ENCODE results near the gene ARID1B. TPM values are rescaled to one million over a fixed set of nuclear protein-coding genes. Genes with fewer than 3 reads are reported as not detected.

ARID1B gene
- total RNA-seq, 1 donor, result 55.0 TPM

- Histone ChIP-seq H3K36me3 (ENCODE audit: insufficient read depth, low read length) (no peaks in the 10 kb centered on the region), H3K79me2 (ENCODE audit: insufficient read depth, low read length) (no peaks in the 10 kb centered on the region), H3K4me3 (ENCODE audit: insufficient read depth, low read length) (no peak overlapping the region), H3K4me2 (ENCODE audit: insufficient read depth, low read length) (no peak overlapping the region), H3K27me3 (ENCODE audit: insufficient read depth, low read length) (no peaks in the 10 kb centered on the region), H3K9me3 (ENCODE audit: low read depth, low read length) (no peaks in the 10 kb centered on the region), H4K20me1 (ENCODE audit: insufficient read depth, low read length) (no peaks in the 10 kb centered on the region), H2AFZ (ENCODE audit: low read length) (no peak overlapping the region), H3K27ac (ENCODE audit: low read depth, low read length) (no peak overlapping the region), H3K4me1 (ENCODE audit: insufficient read depth, low read length) (peaks cover 6% of the 10 kb centered on the region)
- TF ChIP-seq CTCF (IDR thresholded peaks at IDR 0.05; ENCODE audit: extremely low read depth, low read depth, low read length), result no peak
- peak; percentile 5 for DNase-seq (ENCODE audit: insufficient read length, low spot score, missing footprints)
Measured at GRCh38 chr6:157224951-157225574, 447.9 kb downstream of the ARID1B start.

GRCh38 chr6:157225575-157225995 is 448.4 kb downstream of the ARID1B start:
- Histone ChIP-seq H3K4me2 (ENCODE audit: insufficient read depth, low read length) (no peak overlapping the region), H3K4me1 (ENCODE audit: insufficient read depth, low read length) (peaks cover 1% of the 10 kb centered on the region), H3K79me2 (ENCODE audit: insufficient read depth, low read length) (no peaks in the 10 kb centered on the region), H2AFZ (ENCODE audit: low read length) (no peak overlapping the region), H3K4me3 (ENCODE audit: insufficient read depth, low read length) (no peak overlapping the region), H3K9me3 (ENCODE audit: low read depth, low read length) (no peaks in the 10 kb centered on the region), H3K27me3 (ENCODE audit: insufficient read depth, low read length) (no peaks in the 10 kb centered on the region), H4K20me1 (ENCODE audit: insufficient read depth, low read length) (no peaks in the 10 kb centered on the region), H3K36me3 (ENCODE audit: insufficient read depth, low read length) (no peaks in the 10 kb centered on the region), H3K27ac (ENCODE audit: low read depth, low read length) (no peak overlapping the region)
- no peak for TF ChIP-seq CTCF (IDR thresholded peaks at IDR 0.05; ENCODE audit: extremely low read depth, low read depth, low read length)
- DNase-seq (ENCODE audit: insufficient read length, low spot score, missing footprints), result peak; percentile 64

GRCh38 chr6:157226026-157226625 is 448.9 kb downstream of the ARID1B start:
- H3K79me2 ChIP-seq (ENCODE audit: insufficient read depth, low read length), result no peaks in the 10 kb centered on the region
- no peak overlapping the region for H3K27ac ChIP-seq (ENCODE audit: low read depth, low read length)
- H2AFZ ChIP-seq (ENCODE audit: low read length), result no peak overlapping the region
- no peak overlapping the region for H3K4me3 ChIP-seq (ENCODE audit: insufficient read depth, low read length)
- no peaks in the 10 kb centered on the region for H3K27me3 ChIP-seq (ENCODE audit: insufficient read depth, low read length)
- no peak for TF ChIP-seq CTCF (IDR thresholded peaks at IDR 0.05; ENCODE audit: extremely low read depth, low read depth, low read length)
- peak; percentile 92 for DNase-seq (ENCODE audit: insufficient read length, low spot score, missing footprints)
- H3K9me3 ChIP-seq (ENCODE audit: low read depth, low read length), result no peaks in the 10 kb centered on the region
- H4K20me1 ChIP-seq (ENCODE audit: insufficient read depth, low read length), result no peaks in the 10 kb centered on the region
- no peaks in the 10 kb centered on the region for H3K36me3 ChIP-seq (ENCODE audit: insufficient read depth, low read length)
- H3K4me2 ChIP-seq (ENCODE audit: insufficient read depth, low read length), result no peak overlapping the region
- H3K4me1 ChIP-seq (ENCODE audit: insufficient read depth, low read length), result no peaks in the 10 kb centered on the region

GRCh38 chr6:157226761-157227160 is 449.6 kb downstream of the ARID1B start:
- H3K27me3 ChIP-seq (ENCODE audit: insufficient read depth, low read length), result no peaks in the 10 kb centered on the region
- no peak overlapping the region for H2AFZ ChIP-seq (ENCODE audit: low read length)
- H3K4me2 ChIP-seq (ENCODE audit: insufficient read depth, low read length), result no peak overlapping the region
- H3K36me3 ChIP-seq (ENCODE audit: insufficient read depth, low read length), result no peaks in the 10 kb centered on the region
- no peak overlapping the region for H3K4me3 ChIP-seq (ENCODE audit: insufficient read depth, low read length)
- no peaks in the 10 kb centered on the region for H3K9me3 ChIP-seq (ENCODE audit: low read depth, low read length)
- no peak for TF ChIP-seq CTCF (IDR thresholded peaks at IDR 0.05; ENCODE audit: extremely low read depth, low read depth, low read length)
- H4K20me1 ChIP-seq (ENCODE audit: insufficient read depth, low read length), result no peaks in the 10 kb centered on the region
- H3K27ac ChIP-seq (ENCODE audit: low read depth, low read length), result no peak overlapping the region
- H3K4me1 ChIP-seq (ENCODE audit: insufficient read depth, low read length), result no peaks in the 10 kb centered on the region
- DNase-seq (ENCODE audit: insufficient read length, low spot score, missing footprints), result no peak
- H3K79me2 ChIP-seq (ENCODE audit: insufficient read depth, low read length), result no peaks in the 10 kb centered on the region
